GM12878 (cell line): ENCODE data around the gene CWC27. TPM values are rescaled to one million over a fixed set of nuclear protein-coding genes. Genes with fewer than 3 reads are reported as not detected.

Source experiments
- BCL11A ChIP-seq: IDR thresholded peaks from 2 replicates; pipeline ENCODE4 v1.6.1; 2011; ENCODE audit warnings: low read depth, low read length
- BRCA1 ChIP-seq: IDR thresholded peaks from 2 replicates; pipeline ENCODE4 v1.6.1; 2011; ENCODE audit warnings: low read depth, low read length, improper control_type of control experiment
- CEBPB ChIP-seq, 2 experiments: fragments of 150-350 bp in 1 of 2; IDR thresholded peaks; 2 replicates each; pipeline ENCODE4 v1.6.1; 2012 to 2014; ENCODE audit warnings: low read depth in 2 of 2, low read length in 2 of 2, borderline replicate concordance in 1 of 2, inconsistent platforms in 1 of 2
- CHD1 ChIP-seq: IDR thresholded peaks from 2 replicates; pipeline ENCODE4 v1.6.1; 2012; ENCODE audit warnings: low read depth, low read length, improper control_type of control experiment
- E2F8 ChIP-seq: fragments of 450-650 bp; IDR thresholded peaks from 2 replicates; pipeline ENCODE4 v1.6.1; 2018; ENCODE audit warnings: mild to moderate bottlenecking, low read depth, moderate library complexity; ENCODE audit not compliant: partially characterized antibody
- E4F1 ChIP-seq: fragments of 450-650 bp; IDR thresholded peaks from 2 replicates; pipeline ENCODE4 v1.6.1; 2018; ENCODE audit warnings: borderline replicate concordance, mild to moderate bottlenecking; ENCODE audit not compliant: partially characterized antibody
- JUND ChIP-seq: IDR thresholded peaks from 2 replicates; pipeline ENCODE4 v1.6.1; 2012; ENCODE audit warnings: low read depth, mild to moderate bottlenecking, low read length, improper control_type of control experiment, moderate library complexity
- KLF5 ChIP-seq: fragments of 450-650 bp; IDR thresholded peaks from 2 replicates; pipeline ENCODE4 v1.6.1; 2014; ENCODE audit warnings: mild to moderate bottlenecking; ENCODE audit not compliant: partially characterized antibody
- MXI1 ChIP-seq: fragments of 150-350 bp; IDR thresholded peaks from 2 replicates; pipeline ENCODE4 v1.6.1; 2011; ENCODE audit warnings: low read depth, mild to moderate bottlenecking, inconsistent platforms, low read length, improper control_type of control experiment
- MYB ChIP-seq: fragments of 150-350 bp; IDR thresholded peaks from 2 replicates; pipeline ENCODE4 v1.6.1; 2014; ENCODE audit warnings: mild to moderate bottlenecking, low read depth, low read length, borderline replicate concordance
- NBN ChIP-seq: fragments of 450-650 bp; IDR thresholded peaks from 2 replicates; pipeline ENCODE4 v1.6.1; 2016
- NFYB ChIP-seq: IDR thresholded peaks from 2 replicates; pipeline ENCODE4 v1.6.1; 2011; ENCODE audit warnings: low read depth, mild to moderate bottlenecking, low read length, improper control_type of control experiment, moderate library complexity; ENCODE audit not compliant: insufficient read depth
- RBBP5 ChIP-seq: fragments of 200-600 bp; sonication (generic); conservative IDR thresholded peaks from 2 replicates; pipeline ENCODE4 v1.6.1; 2016
- RELA ChIP-seq: fragments of 450-650 bp; IDR thresholded peaks from 2 replicates; pipeline ENCODE4 v1.8.0; 2014; ENCODE audit warnings: borderline replicate concordance; ENCODE audit not compliant: partially characterized antibody
- SPI1 ChIP-seq: IDR thresholded peaks from 2 replicates; pipeline ENCODE4 v1.6.1; 2011; ENCODE audit warnings: low read depth, mild to moderate bottlenecking, low read length, moderate library complexity, borderline replicate concordance; ENCODE audit not compliant: insufficient read depth
- SREBF2 ChIP-seq: IDR thresholded peaks from 2 replicates; pipeline ENCODE4 v1.6.1; 2012; ENCODE audit warnings: mild to moderate bottlenecking, low read length
- STAT1 ChIP-seq: fragments of 450-650 bp; conservative IDR thresholded peaks from 2 replicates; pipeline ENCODE4 v1.6.1; 2014; ENCODE audit warnings: antibody characterized with exemption, mild to moderate bottlenecking
- TARDBP ChIP-seq: IDR thresholded peaks from 2 replicates; pipeline ENCODE4 v1.6.1; 2016; ENCODE audit warnings: borderline replicate concordance
- TBL1XR1 ChIP-seq: IDR thresholded peaks from 2 replicates; pipeline ENCODE4 v1.6.1; 2012; ENCODE audit warnings: low read depth, low read length, improper control_type of control experiment
- YBX1 ChIP-seq: fragments of 450-650 bp; IDR thresholded peaks from 2 replicates; pipeline ENCODE4 v1.6.1; 2016; ENCODE audit warnings: antibody characterized with exemption
- ZBTB11 ChIP-seq: fragments of 450-650 bp; formaldehyde crosslinking; IDR thresholded peaks from 2 replicates; pipeline ENCODE4 v1.5.0; 2022; ENCODE audit warnings: mild to moderate bottlenecking, missing genetic modification characterization
- ZSCAN29 ChIP-seq: fragments of 450-650 bp; IDR thresholded peaks from 2 replicates; pipeline ENCODE4 v1.6.1; 2017; ENCODE audit warnings: mild to moderate bottlenecking, moderate library complexity
- polyA plus RNA-seq, 11 experiments: library from polyadenylated mRNA; depleted of rRNA in 4 of 11; unstranded in 6 of 11; stranded (reverse) in 5 of 11; fragments of >200 nt; fragmentation: Nextera tagmentation in 4 of 11; fragmentation: Illumina TruSeq in 1 of 11; extraction: Ambion mirVana in 4 of 11; extraction: Trizol in 1 of 11; gene quantifications; 1 replicate in 1 of 11; 2 replicates in 10 of 11; pipeline versions ENCODE4 v1.2.1 to v1.2.3, GENCODE V29; 2011 to 2016; ENCODE audit warnings: inconsistent platforms in 2 of 11, missing spikeins in 2 of 11, low read depth in 1 of 11
- total RNA-seq, 4 experiments: library from RNA; depleted of rRNA in 3 of 4; stranded (reverse); fragments of >200 nt in 3 of 4; fragmentation: Illumina TruSeq in 1 of 4; extraction: Trizol in 1 of 4; gene quantifications; 2 replicates each; pipeline versions ENCODE4 v1.2.1 to v1.2.3, GENCODE V29; 2013 to 2021

The CWC27 gene
- total and polyA plus RNA-seq, 10 of the 15 experiments (the other 5 are each of a cell fraction or from before 2014, with no cell fraction given): 21.7 to 61.9 (median 47.0) TPM

- no peak for TF ChIP-seq E4F1
- TF ChIP-seq JUND: no peak
- no peak for TF ChIP-seq E2F8
- no peak for TF ChIP-seq MXI1
- TF ChIP-seq SREBF2: no peak
- TF ChIP-seq CEBPB (IDR thresholded peaks at IDR 0.05; ENCODE audit: borderline replicate concordance in 1 of 2, low read depth in 2 of 2, low read length in 2 of 2): no peak
- TF ChIP-seq SPI1: 0 out of 2 replicates have a peak, but pooled peaks have one; percentile 11
- no peak for TF ChIP-seq BRCA1
- no peak for TF ChIP-seq KLF5
- peak; percentile 57 for TF ChIP-seq NBN
- TF ChIP-seq RBBP5: no peak
- TF ChIP-seq MYB: no peak
- no peak for TF ChIP-seq TBL1XR1
- no peak for TF ChIP-seq ZSCAN29
- no peak for TF ChIP-seq YBX1
- no peak for TF ChIP-seq ZBTB11 (CRISPR knock-in tag)
- no peak for TF ChIP-seq CHD1
- no peak for TF ChIP-seq TARDBP
- TF ChIP-seq STAT1: no peak
- TF ChIP-seq BCL11A: 0 out of 2 replicates have a peak, but pooled peaks have one; percentile 27
- no peak for TF ChIP-seq RELA
- TF ChIP-seq NFYB: no peak
Measured at GRCh38 chr5:65021527-65022226, 252.9 kb downstream of the CWC27 start (continued).
